ENCODE results near the gene MFAP4.

MFAP4 gene

DNA sequence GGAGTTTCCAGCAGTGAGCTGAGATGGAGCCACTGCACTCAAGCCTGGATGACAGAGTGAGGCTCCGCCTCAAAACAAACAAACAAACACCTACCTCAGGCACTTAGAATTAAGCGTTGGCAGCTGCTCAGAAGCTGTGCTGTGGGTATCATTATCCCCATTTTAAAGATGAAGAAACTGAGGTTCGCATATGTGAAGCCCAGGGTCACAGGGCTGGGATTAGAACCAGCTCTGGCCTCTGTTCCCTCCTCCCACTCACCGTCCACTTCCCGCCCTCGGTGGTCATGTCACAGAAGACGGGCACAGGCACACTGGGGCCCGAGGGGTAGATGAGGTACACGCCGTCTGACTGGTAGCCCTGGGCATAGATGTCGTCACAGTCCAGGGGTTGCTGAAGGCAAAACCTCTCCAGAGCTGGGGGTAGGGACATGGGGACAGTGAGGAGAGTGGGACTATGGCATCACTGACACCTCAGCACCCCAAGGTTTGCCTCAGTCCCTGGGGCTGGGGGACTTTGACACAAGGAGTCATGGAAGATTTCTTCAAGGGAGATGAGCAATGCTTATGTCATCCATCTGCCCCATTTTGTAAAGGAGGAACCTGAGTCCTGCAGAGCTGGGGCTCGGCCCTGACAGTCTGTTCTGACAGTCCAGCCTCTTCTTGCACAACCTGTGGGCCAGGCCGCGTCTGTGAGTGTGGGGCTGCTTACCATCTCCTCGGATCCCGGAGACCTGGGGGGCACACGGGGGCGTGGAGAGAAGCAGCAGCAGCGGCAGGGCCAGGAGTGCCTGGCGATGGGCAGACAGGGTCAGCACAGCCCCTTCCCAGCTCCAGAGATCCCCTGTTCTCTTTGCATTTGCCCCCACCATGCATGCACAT is 700 bp downstream of the MFAP4 start:
- no peak for DNase-seq (ENCODE audit: low read depth in 1 of 2, low spot score in 1 of 2)

DNA sequence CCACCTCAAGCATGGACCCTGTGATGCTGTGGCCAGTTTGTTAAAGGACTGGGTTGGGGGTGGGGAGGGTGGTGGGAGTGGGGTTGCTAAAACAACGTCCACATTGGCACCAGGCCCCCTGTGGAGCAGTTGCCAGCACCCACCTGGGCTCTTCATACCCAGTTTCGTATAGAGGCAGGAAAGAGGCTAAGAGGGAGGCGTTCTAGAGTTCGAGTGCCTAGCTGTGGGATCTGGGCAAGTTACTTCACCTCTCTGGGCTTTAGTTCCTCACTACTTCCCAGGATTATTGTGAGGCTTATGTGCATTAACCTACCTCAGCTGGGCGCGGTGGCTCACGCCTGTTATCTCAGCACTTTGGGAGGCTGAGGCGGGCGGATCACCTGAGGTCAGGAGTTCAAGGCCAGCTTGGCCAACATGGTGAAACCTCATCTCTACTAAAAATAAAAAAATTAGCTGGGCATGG is 1.4 kb downstream of the MFAP4 start:
- no peak for DNase-seq (ENCODE audit: low read depth in 1 of 2, low spot score in 1 of 2)

- DNase-seq (ENCODE audit: low read depth in 1 of 2, low spot score in 1 of 2), result no peak
Measured at GRCh38 chr17:19384723-19385391, 2.1 kb downstream of the MFAP4 start.

DNA sequence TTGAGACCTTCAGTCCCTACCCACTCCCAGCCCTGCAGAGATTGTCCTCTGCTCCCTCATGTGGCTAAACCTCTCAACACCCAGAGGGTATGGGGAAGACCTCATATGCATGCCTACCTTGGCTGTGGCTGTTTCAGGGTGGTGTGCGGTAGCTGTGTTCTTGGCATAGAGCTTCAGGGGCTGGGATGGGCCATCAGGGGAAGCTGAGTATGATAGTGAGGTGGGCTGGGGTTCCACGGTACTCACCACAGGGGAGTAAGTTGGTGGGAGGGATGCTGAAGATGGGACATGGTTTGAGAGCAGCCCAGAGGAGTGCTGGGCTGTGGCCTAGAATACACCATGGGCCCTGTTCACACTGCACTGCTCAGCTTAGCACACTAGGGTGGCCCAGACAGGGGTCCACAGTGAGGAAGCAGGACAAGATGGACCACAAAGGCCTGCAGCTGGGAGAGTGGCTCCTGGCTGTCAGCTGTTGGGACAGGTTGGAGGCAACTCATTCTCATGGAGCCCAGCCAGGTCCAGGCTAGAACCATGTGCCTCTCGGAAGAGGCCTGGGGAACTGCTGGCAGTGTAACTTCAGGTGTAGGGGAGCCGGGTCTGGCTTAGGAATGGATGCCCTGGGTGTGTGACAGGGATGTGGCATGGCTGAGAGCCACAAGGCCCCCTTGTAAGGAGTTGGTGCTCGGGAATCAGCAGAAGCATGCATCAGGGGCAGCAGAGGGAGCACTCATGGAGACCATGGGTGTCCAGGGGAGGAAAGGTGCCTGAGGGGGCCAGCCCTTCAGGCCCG is 3.1 kb downstream of the MFAP4 start:
- DNase-seq (ENCODE audit: low read depth in 1 of 2, low spot score in 1 of 2), result no peak

DNA sequence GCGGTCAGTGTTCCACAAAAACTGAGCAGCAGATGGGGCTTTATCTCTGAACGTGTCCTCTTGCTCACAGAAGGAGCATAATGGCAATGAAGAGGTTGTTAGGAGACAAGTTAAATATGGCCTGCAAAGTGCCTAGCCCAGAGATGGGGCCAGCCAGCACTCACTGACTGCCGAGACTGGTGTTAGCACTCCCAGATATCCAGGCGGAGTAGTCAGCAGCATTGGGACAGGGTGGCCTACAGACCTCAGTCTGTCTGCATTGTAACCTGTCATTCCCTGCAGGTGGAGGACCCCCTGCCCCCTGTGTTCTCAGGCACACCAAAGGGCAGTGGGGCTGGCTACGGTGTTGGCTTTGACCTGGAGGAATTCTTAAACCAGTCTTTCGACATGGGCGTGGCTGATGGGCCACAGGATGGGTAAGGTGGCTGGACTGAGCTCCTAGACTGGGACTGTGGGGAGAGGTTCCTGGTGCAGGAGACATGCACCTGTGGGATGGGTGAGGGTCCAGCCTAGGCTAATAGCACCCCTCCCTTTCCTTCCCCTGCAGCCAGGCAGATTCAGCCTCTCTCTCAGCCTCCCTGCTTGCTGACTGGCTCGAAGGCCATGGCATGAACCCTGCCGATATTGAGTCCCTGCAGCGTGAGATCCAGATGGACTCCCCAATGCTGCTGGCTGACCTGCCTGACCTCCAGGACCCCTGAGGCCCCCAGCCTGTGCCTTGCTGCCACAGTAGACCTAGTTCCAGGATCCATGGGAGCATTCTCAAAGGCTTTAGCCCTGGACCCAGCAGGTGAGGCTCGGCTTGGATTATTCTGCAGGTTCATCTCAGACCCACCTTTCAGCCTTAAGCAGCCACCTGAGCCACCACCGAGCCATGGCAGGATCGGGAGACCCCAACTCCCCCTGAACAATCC is 4.2 kb downstream of the MFAP4 start:
- DNase-seq (ENCODE audit: low read depth in 1 of 2, low spot score in 1 of 2), result no peak

GRCh38 chr17:19381741-19382444 is 5.1 kb downstream of the MFAP4 start:
- DNase-seq (ENCODE audit: low read depth in 1 of 2, low spot score in 1 of 2), result no peak

DNA sequence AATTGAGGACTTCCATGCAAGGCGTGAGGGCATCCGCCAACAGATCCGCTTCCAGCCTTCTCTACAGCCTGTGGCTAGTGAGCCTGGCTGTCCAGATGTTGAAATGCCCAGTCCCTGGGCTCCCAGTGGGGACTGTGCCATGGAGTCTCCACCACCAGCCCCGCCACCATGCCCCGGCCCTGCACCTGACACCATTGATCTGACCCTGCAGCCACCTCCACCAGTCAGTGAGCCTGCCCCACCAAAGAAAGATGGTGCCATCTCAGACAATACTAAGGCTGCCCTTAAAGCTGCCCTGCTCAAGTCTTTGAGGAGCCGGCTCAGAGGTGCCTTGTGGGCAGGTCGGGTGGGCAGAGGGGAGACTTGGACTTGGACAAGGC is 5.6 kb downstream of the MFAP4 start:
- DNase-seq (ENCODE audit: low read depth in 1 of 2, low spot score in 1 of 2), result no peak

DNA sequence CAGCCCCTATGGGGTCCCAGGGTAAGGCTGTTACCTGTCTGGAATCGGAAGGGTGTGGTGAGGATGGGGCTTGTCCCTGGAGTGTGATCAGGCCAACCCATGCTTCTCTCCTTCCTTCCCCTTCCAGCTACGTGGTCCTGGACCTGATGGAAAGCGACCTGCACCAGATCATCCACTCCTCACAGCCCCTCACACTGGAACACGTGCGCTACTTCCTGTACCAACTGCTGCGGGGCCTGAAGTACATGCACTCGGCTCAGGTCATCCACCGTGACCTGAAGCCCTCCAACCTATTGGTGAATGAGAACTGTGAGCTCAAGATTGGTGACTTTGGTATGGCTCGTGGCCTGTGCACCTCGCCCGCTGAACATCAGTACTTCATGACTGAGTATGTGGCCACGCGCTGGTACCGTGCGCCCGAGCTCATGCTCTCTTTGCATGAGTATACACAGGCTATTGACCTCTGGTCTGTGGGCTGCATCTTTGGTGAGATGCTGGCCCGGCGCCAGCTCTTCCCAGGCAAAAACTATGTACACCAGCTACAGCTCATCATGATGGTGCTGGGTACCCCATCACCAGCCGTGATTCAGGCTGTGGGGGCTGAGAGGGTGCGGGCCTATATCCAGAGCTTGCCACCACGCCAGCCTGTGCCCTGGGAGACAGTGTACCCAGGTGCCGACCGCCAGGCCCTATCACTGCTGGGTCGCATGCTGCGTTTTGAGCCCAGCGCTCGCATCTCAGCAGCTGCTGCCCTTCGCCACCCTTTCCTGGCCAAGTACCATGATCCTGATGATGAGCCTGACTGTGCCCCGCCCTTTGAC is 6.3 kb downstream of the MFAP4 start:
- no peak for DNase-seq (ENCODE audit: low read depth in 1 of 2, low spot score in 1 of 2)

DNA sequence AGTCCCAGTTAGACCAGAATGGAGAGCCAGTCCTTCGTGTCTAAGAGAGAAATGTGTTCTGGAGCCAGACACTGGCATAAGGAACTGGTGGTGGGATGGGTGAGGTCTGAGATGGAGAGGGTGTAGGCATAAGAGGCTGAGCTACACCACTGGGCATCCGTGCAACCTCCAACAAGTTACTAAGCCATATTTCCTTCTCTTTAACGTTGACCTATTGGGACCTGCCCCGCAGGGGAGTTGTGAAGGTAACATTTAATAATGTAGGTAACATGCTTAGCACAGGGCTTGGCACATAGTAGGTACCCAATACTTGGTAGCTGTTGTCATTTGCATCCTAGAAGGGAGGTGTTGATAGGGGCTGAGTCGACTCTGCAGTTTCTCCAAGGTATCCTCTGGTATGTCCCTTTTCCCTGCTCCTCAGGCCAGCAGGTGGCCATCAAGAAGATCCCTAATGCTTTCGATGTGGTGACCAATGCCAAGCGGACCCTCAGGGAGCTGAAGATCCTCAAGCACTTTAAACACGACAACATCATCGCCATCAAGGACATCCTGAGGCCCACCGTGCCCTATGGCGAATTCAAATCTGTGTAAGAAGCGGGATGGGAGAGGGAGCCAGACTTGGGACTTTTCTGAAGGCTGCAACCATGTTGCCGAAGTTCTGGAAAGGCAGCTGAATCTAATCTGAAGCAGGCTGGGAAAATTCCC is 7.5 kb downstream of the MFAP4 start:
- no peak for DNase-seq (ENCODE audit: low read depth in 1 of 2, low spot score in 1 of 2)

- peak in 1 of 2 donors; percentile 16 for DNase-seq (ENCODE audit: low read depth in 1 of 2, low spot score in 1 of 2)
Measured at GRCh38 chr17:19378416-19379360, 8.3 kb downstream of the MFAP4 start, which contains the start of gene MAPK7. TSS of gene MAPK7 (plus strand) at chr17:19378498. CDS start at chr17:19378901, 403 bp downstream.

- peak; percentile 86 for DNase-seq (ENCODE audit: low read depth in 1 of 2, low spot score in 1 of 2)
Measured at GRCh38 chr17:19377602-19378415, 9.2 kb downstream of the MFAP4 start.

- DNase-seq (ENCODE audit: low read depth in 1 of 2, low spot score in 1 of 2), result no peak
Measured at GRCh38 chr17:19376811-19377210, 10.2 kb downstream of the MFAP4 start.

- DNase-seq (ENCODE audit: low read depth in 1 of 2, low spot score in 1 of 2), result no peak
Measured at GRCh38 chr17:19375732-19376131, 11.3 kb downstream of the MFAP4 start.

GRCh38 chr17:19374136-19374535 is 12.9 kb downstream of the MFAP4 start:
- DNase-seq (ENCODE audit: low read depth in 1 of 2, low spot score in 1 of 2), result no peak

DNA sequence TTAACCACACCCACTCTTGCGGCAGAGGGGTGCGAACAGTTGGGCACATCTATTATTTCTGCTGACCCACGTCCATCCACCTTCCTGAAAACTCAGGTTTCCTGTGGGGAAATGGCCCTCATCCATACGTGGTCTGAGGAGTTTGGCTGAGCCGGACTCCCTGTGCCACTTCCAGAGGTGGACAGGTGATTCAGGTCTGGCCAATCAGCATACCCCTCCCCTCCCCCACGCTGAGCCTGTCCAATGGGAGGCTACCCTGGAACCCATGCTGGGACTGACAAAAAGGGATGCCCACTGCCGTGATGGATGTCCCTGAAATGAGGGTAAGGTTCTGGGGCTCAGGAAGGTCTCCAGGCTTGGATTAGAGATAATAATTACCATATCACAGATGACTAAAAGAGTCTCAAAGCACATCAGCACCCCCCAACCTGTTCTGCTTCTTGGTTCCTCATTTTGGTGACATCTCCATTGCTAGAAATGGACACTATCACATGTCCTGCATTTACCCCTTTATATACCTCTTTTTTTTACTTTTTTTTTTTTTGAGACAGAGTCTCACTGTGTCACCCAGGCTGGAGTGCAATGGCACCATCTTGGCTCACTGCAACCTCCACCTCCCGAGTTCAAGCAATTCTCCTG is 14.0 kb downstream of the MFAP4 start:
- DNase-seq (ENCODE audit: low read depth in 1 of 2, low spot score in 1 of 2), result no peak

DNA sequence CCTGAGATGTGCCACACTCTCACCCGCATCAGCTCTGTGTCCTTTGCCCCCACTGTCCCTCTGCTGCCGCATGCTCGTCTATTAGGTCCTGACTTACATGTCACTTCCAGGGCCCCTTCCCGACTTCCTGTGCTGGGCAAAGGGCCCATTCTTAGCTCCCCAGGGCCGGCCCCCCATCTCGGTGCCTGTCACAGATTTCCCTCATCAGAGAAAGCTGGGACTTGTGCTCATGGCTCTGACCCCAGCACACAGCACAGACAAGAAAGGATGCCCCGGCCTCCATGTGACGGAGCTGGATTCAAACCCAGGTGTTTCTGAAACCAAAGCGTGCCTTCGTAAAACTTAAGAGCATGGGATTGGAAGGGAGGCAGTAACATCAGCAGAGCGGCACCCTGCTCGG is 14.6 kb downstream of the MFAP4 start:
- DNase-seq (ENCODE audit: low read depth in 1 of 2, low spot score in 1 of 2), result no peak

All from stimulated activated CD4-positive, alpha-beta T cell treated with anti-CD3 and anti-CD28 coated beads, Interleukin-15, amount 100 ng/mL, for 1 hour (primary cell).